UCSD-AML1 (cell line): Measurements from ENCODE around the gene RNF8.
"Not testable (repeated sequence)": the region's sequence is repeated elsewhere in the genome, so short reads cannot be mapped to it uniquely, and the experiment has no call there.

Experiments used
- DNase-seq: peaks from one replicate; lab custom pipeline; 2025; ENCODE audit not compliant: unreplicated experiment; lab: John Stamatoyannopoulos, UW

The RNF8 gene, protein sequence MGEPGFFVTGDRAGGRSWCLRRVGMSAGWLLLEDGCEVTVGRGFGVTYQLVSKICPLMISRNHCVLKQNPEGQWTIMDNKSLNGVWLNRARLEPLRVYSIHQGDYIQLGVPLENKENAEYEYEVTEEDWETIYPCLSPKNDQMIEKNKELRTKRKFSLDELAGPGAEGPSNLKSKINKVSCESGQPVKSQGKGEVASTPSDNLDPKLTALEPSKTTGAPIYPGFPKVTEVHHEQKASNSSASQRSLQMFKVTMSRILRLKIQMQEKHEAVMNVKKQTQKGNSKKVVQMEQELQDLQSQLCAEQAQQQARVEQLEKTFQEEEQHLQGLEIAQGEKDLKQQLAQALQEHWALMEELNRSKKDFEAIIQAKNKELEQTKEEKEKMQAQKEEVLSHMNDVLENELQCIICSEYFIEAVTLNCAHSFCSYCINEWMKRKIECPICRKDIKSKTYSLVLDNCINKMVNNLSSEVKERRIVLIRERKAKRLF

DNA sequence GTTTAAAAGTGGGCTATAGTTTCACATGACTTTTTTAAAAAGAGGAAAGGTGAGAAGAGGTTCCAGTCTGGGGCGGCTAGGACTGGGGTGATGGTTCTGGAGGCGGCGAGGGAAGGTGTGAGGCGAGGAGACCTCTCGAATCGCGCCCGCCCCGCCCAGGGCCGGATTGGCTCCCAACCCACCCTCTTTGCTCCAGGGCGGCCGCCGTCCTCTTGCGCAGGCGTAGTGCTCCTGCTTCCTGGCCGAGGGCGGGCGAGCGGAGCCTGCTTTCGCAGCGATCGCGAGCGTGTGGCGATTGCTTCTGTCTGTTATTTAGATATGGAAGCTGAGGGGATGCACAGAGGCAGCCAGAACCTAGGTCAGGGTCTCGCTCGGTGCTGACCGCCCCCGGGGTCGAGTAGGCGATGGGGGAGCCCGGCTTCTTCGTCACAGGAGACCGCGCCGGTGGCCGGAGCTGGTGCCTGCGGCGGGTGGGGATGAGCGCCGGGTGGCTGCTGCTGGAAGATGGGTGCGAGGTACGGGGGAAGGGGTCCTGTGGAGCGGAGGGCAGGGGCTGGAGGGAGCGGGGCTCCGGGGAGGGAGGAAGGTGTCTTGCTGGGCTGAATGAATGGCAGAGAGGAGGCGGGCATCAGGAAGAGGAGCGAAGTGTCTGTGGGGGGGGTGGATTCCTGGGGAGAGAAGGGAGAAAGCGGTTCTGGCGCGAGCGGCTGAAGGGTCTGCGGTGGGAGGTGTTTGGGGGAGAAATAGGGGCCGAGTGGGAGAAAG is at the start of gene RNF8:
RNF8 (plus strand) TSS at position 223 of the 765 bp plus-strand sequence; CDS start at position 405, 182 bp downstream.
- peak; percentile 88 for DNase-seq

DNA sequence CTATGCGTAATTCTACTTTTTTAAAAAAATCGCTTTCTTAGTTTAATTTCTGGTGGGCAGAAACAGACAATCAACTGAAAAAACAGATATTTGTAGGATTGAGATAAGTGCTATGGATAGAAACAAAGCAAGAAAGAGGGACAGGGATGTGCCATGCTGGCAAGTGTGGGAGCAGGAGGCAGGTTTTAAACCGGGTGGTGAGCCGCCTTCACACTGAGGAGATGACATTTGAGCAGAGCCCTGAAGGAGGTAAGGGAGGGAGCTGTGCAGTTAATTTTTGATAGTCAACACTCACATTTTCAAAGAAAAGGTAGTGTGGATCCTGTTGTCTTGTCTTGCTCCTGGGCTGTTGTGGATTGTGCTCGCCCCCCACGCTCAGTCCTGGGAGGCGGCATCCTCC is 49.0 kb upstream of the RNF8 start:
- DNase-seq: no peak

DNA sequence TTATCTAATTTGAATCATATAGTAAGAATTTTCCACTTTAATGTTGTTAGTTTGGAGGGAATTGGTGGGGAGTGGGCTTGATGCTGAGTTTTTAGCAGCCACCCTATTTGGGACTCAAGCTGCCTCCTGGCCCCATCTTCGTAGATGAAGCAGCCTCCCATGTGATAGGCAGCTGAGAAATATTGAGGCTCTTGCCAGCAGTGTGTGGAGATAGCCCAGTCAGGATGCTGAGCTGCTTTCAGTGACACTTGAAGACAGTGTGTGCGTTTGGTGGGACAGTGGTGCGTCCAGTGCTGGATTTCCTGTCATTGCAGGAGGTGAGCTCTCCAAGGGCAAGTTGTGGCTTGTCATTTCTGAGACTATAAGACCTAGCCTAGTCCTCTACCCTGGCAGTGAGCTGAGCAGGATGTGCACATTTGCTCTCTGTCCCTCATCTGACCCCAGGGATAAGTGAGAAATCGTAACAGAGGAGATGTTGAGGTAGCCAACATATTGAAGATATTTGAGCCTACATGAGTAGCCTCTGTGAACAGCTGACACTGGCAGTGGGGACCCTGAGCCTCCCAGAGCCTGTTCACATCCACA is 47.9 kb upstream of the RNF8 start:
- peak; percentile 31 for DNase-seq

DNA sequence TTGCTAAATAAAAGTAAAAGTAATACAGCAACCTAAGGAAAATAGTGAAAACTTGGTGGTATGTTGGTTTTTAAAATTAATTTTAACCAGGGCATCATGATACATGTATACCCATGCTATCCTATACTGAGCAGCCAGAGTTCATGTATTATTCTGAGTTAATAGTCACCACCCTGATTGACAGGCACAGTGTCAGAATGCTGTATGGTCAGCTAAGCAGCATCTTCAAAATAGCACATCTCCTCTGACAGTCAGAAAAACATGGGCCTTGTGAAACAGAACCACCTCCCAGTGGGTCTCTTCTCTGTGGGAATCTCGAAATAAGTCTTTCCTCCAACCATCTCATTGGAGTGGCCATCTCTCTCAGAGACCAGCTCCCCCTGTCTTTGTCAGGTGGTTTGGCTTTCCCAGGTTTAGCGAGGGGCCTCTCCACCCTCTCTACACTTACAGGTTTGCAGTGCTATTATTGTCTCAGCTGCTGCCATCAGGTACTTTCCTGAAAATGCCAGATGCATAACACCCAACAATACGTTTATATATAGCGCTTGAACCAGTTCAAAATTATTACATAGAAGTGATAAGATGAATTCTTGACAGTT is 47.1 kb upstream of the RNF8 start:
- DNase-seq: no peak

DNA sequence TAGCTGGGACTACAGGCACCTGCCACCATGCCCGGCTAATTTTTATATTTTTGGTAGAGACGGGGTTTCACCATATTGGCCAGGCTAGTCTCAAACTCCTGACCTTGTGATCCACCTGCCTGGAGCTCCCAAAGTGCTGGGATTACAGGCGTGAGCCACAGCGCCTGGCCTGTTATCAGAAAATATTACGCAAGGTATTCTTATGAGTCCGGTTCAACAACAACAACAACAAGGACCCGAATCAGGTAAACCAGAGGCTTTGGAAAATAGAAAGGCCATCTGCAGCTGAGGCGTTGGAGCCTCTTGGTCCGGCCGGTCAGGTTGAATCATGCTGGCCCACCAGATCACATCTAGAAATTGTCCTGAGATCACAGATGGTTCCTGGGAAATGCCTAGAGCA is 46.3 kb upstream of the RNF8 start:
- not testable (repeated sequence) for DNase-seq

DNA sequence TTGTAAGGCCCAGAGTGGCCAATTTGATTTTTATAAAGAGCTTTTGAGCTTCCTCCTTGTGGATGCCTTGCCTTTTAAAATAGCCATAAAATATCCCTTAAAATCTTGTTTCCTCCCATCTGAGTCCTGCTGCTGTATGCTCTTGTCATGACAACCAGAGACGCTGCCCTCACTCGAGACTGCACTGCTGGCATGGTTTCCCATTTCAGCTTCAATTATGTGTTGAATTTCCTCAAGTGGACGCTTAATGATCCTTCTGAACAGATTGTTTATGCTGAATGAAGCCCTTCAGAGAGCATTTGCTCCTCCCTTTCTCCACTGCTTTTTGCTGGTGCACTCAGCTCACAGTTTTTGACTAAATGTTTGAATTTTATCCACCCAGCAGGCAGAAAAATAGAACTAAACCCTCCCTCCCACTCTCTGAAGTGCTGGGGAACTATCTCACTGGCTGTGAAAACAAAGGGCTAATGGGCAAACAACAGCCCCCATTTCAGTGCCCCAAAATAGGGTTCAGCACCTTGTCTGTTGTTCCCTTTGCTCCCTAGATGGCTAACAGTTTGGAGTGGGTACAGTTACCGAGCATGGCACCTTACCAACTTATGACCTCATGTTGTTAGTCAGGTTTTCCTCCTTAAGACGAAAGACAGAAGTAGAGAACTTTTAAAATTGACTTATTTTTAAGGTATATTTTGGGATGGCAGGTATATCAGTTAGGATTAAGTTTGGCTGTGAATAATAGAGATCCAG is 45.5 kb upstream of the RNF8 start:
- no peak for DNase-seq

DNA sequence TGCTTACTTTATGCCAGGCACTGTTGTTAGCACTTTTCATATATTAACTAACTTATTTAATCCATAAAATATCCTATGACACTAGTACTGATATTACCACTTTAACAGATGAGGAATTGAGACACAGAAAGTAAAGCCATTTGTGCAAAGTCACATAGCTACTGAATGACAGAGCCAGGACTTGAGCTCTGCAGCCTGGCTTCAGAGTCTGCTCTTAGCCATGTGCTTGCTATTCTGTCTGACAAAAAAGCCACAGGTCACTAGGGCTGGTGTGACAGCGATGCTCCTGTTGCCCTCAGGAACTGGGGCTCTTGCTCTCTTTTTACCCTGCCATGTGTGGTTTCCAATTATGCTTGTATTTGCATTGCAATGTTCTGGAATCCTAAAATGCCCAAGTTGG is 44.7 kb upstream of the RNF8 start:
- no peak for DNase-seq

DNA sequence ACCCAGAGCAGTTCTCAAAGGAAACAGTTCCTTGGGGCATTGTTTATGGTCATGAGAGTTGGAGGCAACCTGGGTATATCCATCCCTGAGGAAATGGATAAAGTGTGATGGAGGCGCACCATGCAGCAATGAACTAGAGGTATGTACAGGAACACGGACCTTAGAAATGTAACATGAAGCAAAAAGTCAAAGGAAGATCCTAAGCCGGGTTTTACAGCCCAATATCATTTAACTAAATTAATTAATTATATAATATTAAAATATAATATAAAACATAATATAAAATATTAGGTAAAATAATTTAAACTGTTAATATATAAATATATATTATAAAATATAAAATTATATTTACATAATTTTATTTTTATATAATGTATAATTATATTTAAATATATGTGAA is 44.1 kb upstream of the RNF8 start:
- DNase-seq: no peak

DNA sequence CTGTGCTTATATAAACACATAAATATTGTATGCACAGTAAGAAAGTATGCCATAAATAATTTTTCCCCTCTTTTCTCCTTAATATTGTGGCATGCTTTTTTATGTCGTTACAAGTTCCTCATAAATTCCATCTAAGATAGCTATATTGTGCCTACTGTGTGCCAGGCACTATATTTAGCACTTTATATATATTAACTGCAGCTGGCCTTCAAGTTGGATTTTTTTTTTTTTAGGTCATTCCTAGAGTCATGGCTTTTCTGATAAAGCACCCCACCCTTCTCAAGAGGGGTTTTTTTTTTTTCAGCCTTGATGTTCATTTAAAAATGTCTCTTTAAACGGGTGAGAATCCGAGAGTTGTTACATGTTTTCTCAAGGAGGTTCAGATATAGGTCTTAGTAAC is 42.8 kb upstream of the RNF8 start:
- no peak for DNase-seq

DNA sequence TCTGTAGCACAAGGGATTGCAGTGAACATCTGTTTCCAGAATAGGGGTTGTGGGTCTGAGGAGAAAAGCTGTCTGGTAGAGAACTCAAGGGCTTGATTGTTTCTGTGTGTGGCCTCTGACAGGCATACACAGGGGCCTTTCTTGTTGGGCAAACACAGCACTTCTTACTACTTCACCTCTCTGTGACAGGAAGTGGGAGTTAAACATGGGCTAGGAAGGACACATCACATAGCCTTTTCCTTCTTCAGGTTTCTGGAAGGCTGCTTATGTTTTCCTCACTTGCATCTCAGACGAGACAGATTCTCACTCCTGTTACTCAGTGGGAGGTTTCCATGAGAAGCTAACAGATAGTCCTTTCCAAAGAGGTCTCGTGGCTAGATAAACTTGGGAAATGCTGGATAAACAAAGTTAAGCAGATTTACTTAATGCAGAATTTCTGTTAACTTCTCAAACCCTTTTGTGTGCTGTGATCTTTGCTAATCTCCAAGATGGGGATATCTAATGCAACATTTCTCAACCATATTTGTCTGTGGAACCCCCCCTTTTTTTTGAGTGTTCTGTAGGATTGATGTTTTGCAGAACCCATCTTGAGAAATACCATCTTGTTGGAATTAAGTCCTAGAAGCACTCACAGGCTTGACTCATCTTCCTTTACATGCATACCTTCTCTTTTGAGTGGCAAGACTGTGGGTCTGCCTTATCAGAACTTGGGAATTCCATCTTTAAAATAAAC is 41.9 kb upstream of the RNF8 start:
- DNase-seq: peak; percentile 25

DNA sequence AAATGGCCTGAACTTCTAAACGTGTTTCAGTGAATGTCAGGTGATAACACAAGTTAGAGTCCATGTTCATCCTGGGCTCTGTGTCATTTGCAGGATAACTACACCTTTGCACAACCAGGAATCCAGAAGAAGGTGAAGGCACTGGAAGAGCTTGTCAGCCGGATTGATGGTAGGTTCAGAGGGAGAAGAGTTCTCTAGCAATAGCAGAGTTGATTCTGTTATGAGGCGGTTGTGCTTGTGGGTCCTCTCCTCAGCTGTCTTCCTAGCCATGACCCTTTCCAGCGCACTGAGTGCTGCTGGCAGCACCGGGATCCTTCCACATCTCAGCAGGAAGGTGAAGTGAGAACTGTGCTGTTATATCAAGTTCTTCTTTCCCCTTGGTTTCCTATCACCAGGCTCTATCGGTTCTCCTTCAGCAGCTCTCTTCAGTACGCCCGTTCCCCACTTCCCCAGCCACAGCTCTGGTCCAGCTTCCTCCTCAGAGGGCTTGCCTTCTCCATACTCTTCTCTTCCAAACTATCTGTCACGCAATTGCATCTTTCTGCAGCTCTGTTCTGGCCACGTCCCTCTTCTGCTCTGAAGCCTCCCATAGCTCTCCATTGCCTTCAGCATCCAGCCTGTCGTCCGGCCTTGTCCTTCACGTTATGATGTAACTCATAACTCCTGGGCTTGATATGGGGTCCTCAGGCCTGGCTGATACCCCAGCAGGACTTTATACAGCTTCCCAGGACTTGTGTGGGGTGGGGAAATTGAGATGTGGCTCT is 39.9 kb upstream of the RNF8 start:
- peak; percentile 50 for DNase-seq

DNA sequence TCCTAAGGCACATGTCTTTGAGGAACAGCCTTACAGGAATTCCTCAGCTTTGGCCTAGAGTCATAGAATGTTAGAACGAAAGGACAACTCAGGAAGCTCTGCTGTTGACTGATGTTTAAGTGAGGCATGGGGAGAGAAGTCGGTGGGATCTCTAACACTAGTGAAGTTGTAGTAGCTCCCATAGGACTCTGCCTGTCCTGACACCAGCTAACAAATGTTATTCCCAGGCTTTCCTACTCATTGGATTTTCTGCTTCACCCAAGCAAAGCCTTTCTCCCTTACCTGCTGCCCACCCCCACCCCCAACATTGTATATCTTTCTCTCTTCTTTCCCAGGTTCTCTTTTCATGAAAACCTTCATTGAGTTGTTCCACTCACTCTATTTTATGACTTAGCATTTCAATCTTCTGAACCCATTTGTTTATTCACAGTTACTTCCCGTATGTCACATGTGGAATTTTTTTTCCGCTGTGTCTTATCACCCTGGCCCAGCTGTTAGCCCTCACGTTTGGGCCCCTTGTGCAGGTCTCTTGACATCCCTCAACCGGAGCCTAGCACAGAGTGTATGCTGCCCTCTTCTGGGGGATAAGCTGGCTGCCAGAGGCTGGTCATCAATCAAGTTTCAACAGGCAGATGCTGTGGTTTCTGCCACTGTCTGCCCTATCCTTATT is 39.2 kb upstream of the RNF8 start:
- DNase-seq: peak; percentile 86

DNA sequence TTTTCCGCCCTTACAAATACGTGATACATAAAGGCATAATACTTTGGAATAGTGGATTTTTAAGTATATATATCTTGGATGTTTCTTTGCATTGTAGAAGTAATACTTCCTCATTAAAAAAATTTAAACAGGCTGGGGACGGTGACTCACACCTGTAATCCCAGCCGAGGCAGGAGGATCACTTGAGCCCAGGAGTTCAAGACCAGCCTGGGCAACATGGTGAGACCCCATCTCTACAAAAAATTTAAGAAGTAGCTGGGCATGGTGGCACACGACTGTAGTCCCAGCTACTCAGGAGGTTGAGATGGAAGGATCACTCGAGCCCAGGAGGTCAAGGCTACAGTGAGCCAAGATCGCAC is 38.6 kb upstream of the RNF8 start:
- no peak for DNase-seq

DNA sequence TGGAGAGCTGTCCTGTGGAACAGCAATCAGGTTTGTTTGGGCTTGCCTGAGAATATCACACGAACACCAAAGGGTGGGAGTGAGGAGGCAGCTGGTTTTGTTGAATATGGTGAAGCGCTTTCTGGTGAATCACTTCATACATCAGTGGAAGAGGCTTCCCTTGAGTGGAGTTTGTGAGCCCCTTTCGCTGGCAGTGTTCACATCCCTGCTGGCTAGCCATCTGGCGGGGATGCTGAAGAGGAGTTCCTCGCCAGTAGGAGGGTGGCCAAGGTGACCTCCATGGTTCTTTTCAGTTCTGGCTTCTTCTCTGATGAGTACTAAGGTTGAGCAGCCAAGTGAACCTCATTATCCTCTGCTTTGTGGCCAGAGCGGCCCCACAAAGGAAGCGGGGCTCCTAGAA is 37.7 kb upstream of the RNF8 start:
- DNase-seq: no peak

DNA sequence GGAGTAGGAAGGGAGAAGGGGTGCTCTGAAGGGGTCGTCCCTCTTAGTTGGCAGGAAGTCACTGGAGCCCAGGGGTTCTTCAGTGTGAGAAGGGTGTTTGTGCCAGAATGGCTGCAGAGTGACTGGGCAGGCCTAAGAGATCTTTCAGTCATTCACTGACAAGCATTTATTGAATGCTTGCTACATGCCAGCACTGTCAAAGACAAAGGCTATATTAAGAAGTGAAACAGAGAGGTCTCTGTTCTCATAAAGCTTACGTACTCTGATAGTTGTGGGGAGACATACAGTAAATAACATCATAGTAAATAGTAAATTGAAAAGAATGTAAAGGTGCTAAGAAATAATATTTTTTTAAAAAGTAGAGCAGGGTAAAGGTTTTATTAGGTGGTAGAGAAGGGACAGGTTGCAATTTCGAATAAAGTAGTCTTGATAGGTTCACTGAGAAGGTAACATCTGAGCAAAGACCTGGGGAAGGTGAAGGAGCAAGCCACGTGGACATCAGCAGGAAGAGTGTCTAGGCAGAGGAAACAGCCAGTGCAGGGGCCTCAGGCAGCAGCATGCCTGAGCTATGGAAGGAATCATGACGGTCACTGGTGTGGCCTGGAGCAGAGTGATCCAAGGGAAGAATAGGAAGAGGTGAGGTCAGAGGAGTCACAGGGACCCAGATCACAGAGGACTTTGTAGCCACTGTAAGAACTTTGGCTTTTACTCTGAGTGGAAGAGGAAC is 36.3 kb upstream of the RNF8 start:
- no peak for DNase-seq

DNA sequence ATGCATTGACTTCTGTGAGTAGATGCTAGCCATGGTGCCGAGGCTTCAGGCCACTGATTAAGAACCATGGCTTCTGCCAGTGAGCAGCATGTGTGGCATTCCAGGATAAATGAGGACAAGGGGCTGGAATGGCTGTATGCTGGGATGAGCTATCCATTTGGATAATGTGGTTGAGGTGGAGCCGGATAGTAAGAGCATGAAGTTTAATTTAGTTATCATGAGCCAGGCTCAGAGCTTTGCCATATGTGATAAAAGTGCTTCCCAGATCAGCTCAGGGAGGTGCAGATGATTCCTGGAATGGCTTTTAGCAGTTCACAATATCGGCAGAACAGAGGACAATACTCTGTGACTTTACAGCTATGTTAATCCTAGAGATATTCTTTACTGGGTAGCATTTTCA is 34.6 kb upstream of the RNF8 start:
- DNase-seq: no peak

DNA sequence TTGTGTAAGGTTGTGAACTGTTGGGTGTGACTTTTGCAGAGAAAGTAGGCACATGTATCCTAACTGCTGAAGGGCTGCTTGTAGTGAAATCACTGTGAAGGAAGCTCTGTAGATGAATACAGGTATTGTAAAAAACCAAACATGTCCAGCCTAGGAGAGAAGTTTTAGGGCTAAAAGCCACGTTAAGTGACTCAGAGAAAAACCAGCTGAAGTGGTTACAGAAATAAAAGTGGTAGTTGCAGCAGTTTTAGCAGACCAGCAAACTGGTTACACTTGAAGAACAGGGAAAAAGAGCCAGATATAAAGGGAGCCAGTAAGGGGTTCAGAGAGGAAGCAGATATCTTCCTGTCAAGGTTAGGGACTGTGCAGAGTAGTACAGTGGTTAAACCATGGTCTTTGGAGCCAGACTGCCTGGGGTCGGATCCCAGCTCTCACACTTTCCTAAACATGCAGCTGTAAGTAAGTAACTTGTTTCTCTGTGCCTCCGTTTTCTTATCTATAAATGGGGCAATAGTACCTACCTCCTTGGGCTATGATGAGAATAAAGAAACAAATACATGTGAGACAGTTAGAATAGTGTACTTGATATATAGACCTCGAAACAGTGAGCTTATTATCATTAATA is 33.8 kb upstream of the RNF8 start:
- DNase-seq: no peak

DNA sequence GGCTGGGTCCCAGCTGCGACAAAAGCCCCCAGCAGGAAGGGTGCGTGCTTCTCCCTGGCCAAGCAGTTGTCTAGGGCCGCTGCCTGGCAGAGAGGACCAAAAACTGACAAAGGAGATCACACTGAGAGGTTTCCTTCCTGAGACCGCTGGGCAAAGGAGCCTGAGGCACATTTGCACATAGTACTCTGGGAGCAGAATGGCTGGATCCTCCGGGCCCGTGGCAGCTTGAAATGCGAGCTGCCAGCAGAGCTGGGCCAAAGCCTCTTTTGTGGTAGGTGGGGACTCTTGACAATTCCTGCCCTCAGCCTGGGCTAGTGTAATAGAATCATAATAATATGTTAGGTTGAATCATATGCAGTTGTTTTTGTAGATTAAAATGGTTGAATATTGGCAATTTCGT is 33.1 kb upstream of the RNF8 start:
- no peak for DNase-seq
